Endothelial cell of umbilical vein (primary cell): ENCODE data around the gene IGF1. TPM values are rescaled to one million over a fixed set of nuclear protein-coding genes. Genes with fewer than 3 reads are reported as not detected.

ENCODE experiments used
- BruUV-seq: library from RNA; stranded (reverse); fragments of 400-500 nt; replicated peaks from 2 replicates; lab custom pipeline; 2021; lab: Mats Ljungman, UMichigan
- CTCF ChIA-PET: fragments of 300-600, 350-600 bp; sonication (Branson Sonifier 250); formaldehyde crosslinking; loops from one replicate; lab custom pipeline; 2021; ENCODE audit warnings: antibody characterized with exemption, inconsistent platforms; lab: Charles Lee
- POLR2A ChIA-PET: fragments of 300-600, 350-600 bp; sonication (Branson Sonifier 250); formaldehyde crosslinking; loops from one replicate; lab custom pipeline; 2021; ENCODE audit warnings: antibody characterized with exemption, inconsistent platforms; lab: Charles Lee
- DNase-seq: peaks from one replicate; pipeline ENCODE4 v3.0.0-alpha.2; 2011; ENCODE audit warnings: low read depth, low spot score
- FAIRE-seq: peaks from 2 replicates; lab custom pipeline; 2011; peaks lifted over from hg19 to GRCh38; lab: Jason Lieb, UNC
- H2AFZ ChIP-seq: 2 replicates; pipeline ENCODE4 v1.6.0; 2012; ENCODE audit warnings: low read depth, low read length, control low read depth, inconsistent platforms
- H3K27ac ChIP-seq: 2 replicates; pipeline ENCODE4 v1.5.1; 2011; ENCODE audit warnings: low read depth, mild to moderate bottlenecking, control low read depth, low read length, moderate library complexity; ENCODE audit not compliant: insufficient read depth
- H3K27me3 ChIP-seq, 2 experiments: 2 replicates each; pipeline versions ENCODE4 v1.6.0 to v1.6.1; 2011; ENCODE audit warnings: low read length in 2 of 2, mixed read lengths in 1 of 2; ENCODE audit not compliant: control insufficient read depth in 2 of 2, insufficient read depth in 2 of 2
- H3K36me3 ChIP-seq, 2 experiments: 2 replicates in 1 of 2; 3 replicates in 1 of 2; pipeline ENCODE4 v1.5.1; 2011; ENCODE audit warnings: low read length in 2 of 2, mild to moderate bottlenecking in 1 of 2, moderate library complexity in 1 of 2; ENCODE audit not compliant: control insufficient read depth in 2 of 2, insufficient read depth in 2 of 2; ENCODE audit errors: extremely low read depth in 1 of 2
- H3K4me1 ChIP-seq: 3 replicates; pipeline ENCODE4 v1.5.1; 2011; ENCODE audit warnings: mild to moderate bottlenecking, low read length; ENCODE audit not compliant: control insufficient read depth, insufficient read depth; ENCODE audit errors: extremely low read depth
- H3K4me2 ChIP-seq: 2 replicates; pipeline ENCODE4 v1.6.1; 2011; ENCODE audit warnings: low read length, control low read depth, mixed read lengths; ENCODE audit not compliant: insufficient read depth
- H3K4me3 ChIP-seq, 3 experiments: fragments of 200-600 bp in 1 of 3; sonication (generic), shearing (Covaris generic) in 1 of 3; replicated peaks in 1 of 3; 2 replicates each; pipeline ENCODE4 v1.5.1; 2011 to 2016; ENCODE audit warnings: control low read depth in 3 of 3, low read length in 3 of 3, mild to moderate bottlenecking in 2 of 3, inconsistent platforms in 1 of 3, low read depth in 1 of 3, moderate library complexity in 1 of 3; ENCODE audit not compliant: insufficient read depth in 1 of 3
- H3K79me2 ChIP-seq: 2 replicates; pipeline ENCODE4 v1.6.0; 2012; ENCODE audit warnings: low read length, inconsistent platforms; ENCODE audit not compliant: control insufficient read depth, insufficient read depth
- H3K9ac ChIP-seq: replicated peaks from 2 replicates; pipeline ENCODE3; 2011; ENCODE audit warnings: low read length, control low read depth; ENCODE audit not compliant: insufficient read depth; ENCODE audit errors: extremely low read depth
- H3K9me1 ChIP-seq: replicated peaks from 3 replicates; pipeline ENCODE4 v1.6.0; 2011; ENCODE audit warnings: mild to moderate bottlenecking, low read length; ENCODE audit not compliant: control insufficient read depth, insufficient read depth; ENCODE audit errors: extremely low read depth
- H3K9me3 ChIP-seq: replicated peaks from 2 replicates; pipeline ENCODE4 v1.5.1; 2012; ENCODE audit warnings: low read length, inconsistent platforms; ENCODE audit not compliant: control insufficient read depth, insufficient read depth
- H4K20me1 ChIP-seq: replicated peaks from 2 replicates; pipeline ENCODE3; 2011; ENCODE audit warnings: mild to moderate bottlenecking, low read length; ENCODE audit not compliant: control insufficient read depth, insufficient read depth; ENCODE audit errors: extremely low read depth
- EZH2 ChIP-seq: IDR thresholded peaks from 2 replicates; pipeline ENCODE4 v1.6.1; 2012; ENCODE audit warnings: borderline replicate concordance, low read depth, mild to moderate bottlenecking, moderate library complexity, low read length, inconsistent platforms; ENCODE audit not compliant: severe bottlenecking
- FOS ChIP-seq: IDR thresholded peaks from 2 replicates; pipeline ENCODE4 v1.6.1; 2011; ENCODE audit warnings: mild to moderate bottlenecking, low read length, moderate library complexity, borderline replicate concordance; ENCODE audit not compliant: insufficient read depth
- GATA2 ChIP-seq: IDR thresholded peaks from 2 replicates; pipeline ENCODE4 v1.7.0; 2011; ENCODE audit warnings: low read depth, mild to moderate bottlenecking, moderate library complexity, mixed read lengths, low read length; ENCODE audit not compliant: insufficient read length, insufficient read depth
- JUN ChIP-seq: IDR thresholded peaks from 2 replicates; pipeline ENCODE4 v1.6.1; 2011; ENCODE audit warnings: borderline replicate concordance, low read depth; ENCODE audit not compliant: insufficient read length, insufficient read depth
- MYC ChIP-seq: IDR thresholded peaks from one replicate; pipeline ENCODE4 v1.6.1; 2011; ENCODE audit warnings: mild to moderate bottlenecking, low read depth, low read length
- POLR2A ChIP-seq: IDR thresholded peaks from 2 replicates; pipeline ENCODE4 v1.6.1; 2012; ENCODE audit warnings: low read depth, mild to moderate bottlenecking, control low read depth, low read length
- POLR2AphosphoS5 ChIP-seq: IDR thresholded peaks from 2 replicates; pipeline ENCODE4 v1.6.1; 2012; ENCODE audit warnings: low read depth, mild to moderate bottlenecking, control low read depth, low read length, moderate library complexity; ENCODE audit not compliant: insufficient read depth
- dilution Hi-C: fragments of 300-500 bp; cut with MboI; formaldehyde crosslinking; loops from one replicate; pipeline ENCODE4 v1.15.0; 2019; ENCODE audit warnings: low sequenced_read_pairs; ENCODE audit not compliant: extremely low pct_ligation_motif_present
- intact Hi-C: fragments of 100-400 bp; cut with micrococcal nuclease; formaldehyde crosslinking; loops from one replicate; pipeline ENCODE4 v1.10.0; 2022
- polyA plus RNA-seq, 4 experiments: library from polyadenylated mRNA; depleted of rRNA in 3 of 4; stranded (reverse) in 3 of 4; unstranded in 1 of 4; fragments of >200 nt; gene quantifications; 2 replicates each; pipeline versions ENCODE4 v1.2.1 to v1.2.3, GENCODE V29; 2011 to 2012; ENCODE audit warnings: missing spikeins in 1 of 4
- total RNA-seq: library from RNA; stranded (reverse); gene quantifications from 2 replicates; pipeline ENCODE4 v1.2.3, GENCODE V29; 2021
- TF ChIP-seq, protein P1 (sequence below), 2 donors: IDR thresholded peaks; 1 replicate in 1 of 2; 2 replicates in 1 of 2; pipeline ENCODE4 v1.5.1; 2011; ENCODE audit warnings: low read length in 2 of 2, mild to moderate bottlenecking in 2 of 2, moderate library complexity in 2 of 2, control low read depth in 1 of 2, inconsistent platforms in 1 of 2, low read depth in 1 of 2; ENCODE audit not compliant: insufficient read depth in 1 of 2; ENCODE audit errors: extremely low read depth in 1 of 2
- TF ChIP-seq, protein P2 (sequence below): IDR thresholded peaks from 2 replicates; pipeline ENCODE4 v1.6.1; 2011; ENCODE audit not compliant: insufficient read depth, insufficient read length

Gene IGF1
- total and polyA plus RNA-seq, 2 donors (not counting 3 experiments of a cell fraction or from before 2014, with no cell fraction given) = 0.10 TPM; not detected in 1

DNA sequence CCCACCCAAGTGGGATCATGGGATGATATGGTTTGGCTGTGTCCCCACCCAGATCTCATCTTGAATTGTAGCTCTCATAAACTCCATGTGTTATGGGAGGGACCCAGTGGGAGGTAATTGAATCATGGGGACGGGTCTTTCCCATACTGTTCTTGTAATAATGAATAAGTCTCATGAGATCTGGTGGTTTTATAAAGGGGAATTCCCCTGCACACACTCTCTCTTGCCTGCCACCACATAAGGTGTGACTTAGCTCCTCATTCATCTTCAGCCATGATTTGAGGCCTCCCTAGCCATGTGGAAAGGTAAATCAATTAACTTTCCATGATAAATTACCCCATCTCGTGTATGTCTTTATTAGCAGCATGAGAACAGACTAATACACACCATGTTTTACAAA is 109.2 kb downstream of the IGF1 start:
- no peak for FAIRE-seq

DNA sequence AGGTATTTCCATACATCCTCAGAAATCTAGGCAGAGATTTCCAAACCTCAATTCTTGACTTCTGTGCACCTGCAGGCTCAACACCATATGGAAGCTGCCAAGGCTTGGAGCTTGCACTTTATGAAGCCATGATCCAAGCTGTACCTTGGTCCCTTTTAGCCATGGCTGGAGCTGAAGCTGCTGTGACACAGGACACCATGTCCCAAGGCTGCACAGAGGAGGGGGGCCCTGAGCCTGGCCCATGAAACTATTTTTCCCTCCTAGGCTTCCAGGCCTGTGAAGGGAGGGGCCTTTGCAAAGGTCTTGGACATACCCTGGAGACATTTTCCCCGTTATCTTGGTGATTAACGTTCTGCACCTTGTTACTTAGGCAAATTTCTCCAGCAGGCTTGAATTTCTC is 110.5 kb downstream of the IGF1 start:
- Histone ChIP-seq H3K9ac (no peak overlapping the region), H3K9me3 (no peaks in the 10 kb centered on the region), H3K9me1 (no peaks in the 10 kb centered on the region), H3K36me3 (no peaks in the 10 kb centered on the region), H3K4me2 (no peak overlapping the region), H3K4me1 (no peaks in the 10 kb centered on the region), H3K4me3 (no peak overlapping the region), H3K79me2 (no peaks in the 10 kb centered on the region), H4K20me1 (no peaks in the 10 kb centered on the region), H3K27me3 (no peaks in the 10 kb centered on the region), H2AFZ (no peak overlapping the region), H3K27ac (no peak overlapping the region)
- TF ChIP-seq JUN (no peak), EZH2 (no peak), FOS (no peak), MYC (no peak), POLR2A (no peak), GATA2 (no peak), POLR2AphosphoS5 (no peak)
- TF ChIP-seq, protein P1, sequence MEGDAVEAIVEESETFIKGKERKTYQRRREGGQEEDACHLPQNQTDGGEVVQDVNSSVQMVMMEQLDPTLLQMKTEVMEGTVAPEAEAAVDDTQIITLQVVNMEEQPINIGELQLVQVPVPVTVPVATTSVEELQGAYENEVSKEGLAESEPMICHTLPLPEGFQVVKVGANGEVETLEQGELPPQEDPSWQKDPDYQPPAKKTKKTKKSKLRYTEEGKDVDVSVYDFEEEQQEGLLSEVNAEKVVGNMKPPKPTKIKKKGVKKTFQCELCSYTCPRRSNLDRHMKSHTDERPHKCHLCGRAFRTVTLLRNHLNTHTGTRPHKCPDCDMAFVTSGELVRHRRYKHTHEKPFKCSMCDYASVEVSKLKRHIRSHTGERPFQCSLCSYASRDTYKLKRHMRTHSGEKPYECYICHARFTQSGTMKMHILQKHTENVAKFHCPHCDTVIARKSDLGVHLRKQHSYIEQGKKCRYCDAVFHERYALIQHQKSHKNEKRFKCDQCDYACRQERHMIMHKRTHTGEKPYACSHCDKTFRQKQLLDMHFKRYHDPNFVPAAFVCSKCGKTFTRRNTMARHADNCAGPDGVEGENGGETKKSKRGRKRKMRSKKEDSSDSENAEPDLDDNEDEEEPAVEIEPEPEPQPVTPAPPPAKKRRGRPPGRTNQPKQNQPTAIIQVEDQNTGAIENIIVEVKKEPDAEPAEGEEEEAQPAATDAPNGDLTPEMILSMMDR (IDR thresholded peaks at IDR 0.05; ENCODE audit: extremely low read depth in 1 of 2, insufficient read depth in 1 of 2, low read depth in 1 of 2, low read length in 2 of 2) = no peak
- TF ChIP-seq, protein P2, sequence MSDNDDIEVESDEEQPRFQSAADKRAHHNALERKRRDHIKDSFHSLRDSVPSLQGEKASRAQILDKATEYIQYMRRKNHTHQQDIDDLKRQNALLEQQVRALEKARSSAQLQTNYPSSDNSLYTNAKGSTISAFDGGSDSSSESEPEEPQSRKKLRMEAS = no peak
- CTCF ChIA-PET = no interaction called here
- intact Hi-C loops (no loop called here), dilution Hi-C loops (no loop called here)
- no TSS peak for BruUV-seq
- no peak for FAIRE-seq
- POLR2A ChIA-PET = no interaction called here
- no peak for DNase-seq

More for the DNA sequence above, 109.2 kb downstream of the IGF1 start:
- POLR2A ChIA-PET = no interaction called here
- H3K36me3 ChIP-seq = no peaks in the 10 kb centered on the region
- no peaks in the 10 kb centered on the region for H3K79me2 ChIP-seq
- H3K9ac ChIP-seq = no peak overlapping the region
- DNase-seq = no peak
- TF ChIP-seq MYC = no peak
- intact Hi-C loops = no loop called here
- no peaks in the 10 kb centered on the region for H3K9me3 ChIP-seq
- H3K27me3 ChIP-seq = no peaks in the 10 kb centered on the region
- no peak overlapping the region for H3K27ac ChIP-seq
- no peaks in the 10 kb centered on the region for H4K20me1 ChIP-seq
- no peak overlapping the region for H2AFZ ChIP-seq
- dilution Hi-C loops = no loop called here
- CTCF ChIA-PET = no interaction called here
- no peak overlapping the region for H3K4me2 ChIP-seq
- H3K4me3 ChIP-seq = no peak overlapping the region
- H3K9me1 ChIP-seq = no peaks in the 10 kb centered on the region
- no TSS peak for BruUV-seq
- no peaks in the 10 kb centered on the region for H3K4me1 ChIP-seq
